ENCODE results near the gene ACKR1. TPM values are rescaled to one million over a fixed set of nuclear protein-coding genes. Genes with fewer than 3 reads are reported as not detected.

The ACKR1 gene
- polyA plus RNA-seq, 1 of the 3 experiments (the other 2 are of a cell fraction): 0.02 TPM

GRCh38 chr1:159201642-159202041, 3.0 kb upstream of the ACKR1 start:
- no peaks in the 10 kb centered on the region for H3K9me2 ChIP-seq
- no peak overlapping the region for H3K4me3 ChIP-seq (ENCODE audit: low read depth in 2 of 2, low read length in 1 of 2)
- ChIA-PET POLR2A (no interaction called here), CTCF (interaction anchor here (1.7 to 26.8 kb wide), 4 partner anchors 9 to 66 kb away, joined by 18 to 660 read pairs (median 257); partner anchors contain the start of gene CADM3)
- WGBS (ENCODE audit: low lambda C conversion rate): 51% methylated on average over 4 of the region's 5 CpGs
- H4K20me1 ChIP-seq (ENCODE audit: insufficient read depth): no peaks in the 10 kb centered on the region
- DNase-seq: no peak
- no peak overlapping the region for H2AFZ ChIP-seq (ENCODE audit: low read depth)
- H3K9ac ChIP-seq: no peak overlapping the region
- H3K9me3 ChIP-seq: no peaks in the 10 kb centered on the region
- H3K27ac ChIP-seq (ENCODE audit: low read depth in 2 of 2, low read length in 1 of 2): no peak overlapping the region
- TF ChIP-seq TAF1 (IDR thresholded peaks at IDR 0.05; ENCODE audit: borderline replicate concordance, low read depth, low read length): no peak
- no peak for TF ChIP-seq RAD21 (IDR thresholded peaks at IDR 0.05; ENCODE audit: low read length)
- no peak for TF ChIP-seq RCOR1 (IDR thresholded peaks at IDR 0.05; ENCODE audit: low read length)
- TF ChIP-seq TCF12 (IDR thresholded peaks at IDR 0.05): no peak
- TF ChIP-seq JUND (IDR thresholded peaks at IDR 0.05): no peak
- no peak for TF ChIP-seq IRF3 (IDR thresholded peaks at IDR 0.05; ENCODE audit: low read depth, low read length)
- TF ChIP-seq ZBTB33 (IDR thresholded peaks at IDR 0.05; ENCODE audit: borderline replicate concordance, low read depth): no peak
- no peak for TF ChIP-seq USF2 (IDR thresholded peaks at IDR 0.05; ENCODE audit: borderline replicate concordance, low read depth, low read length)
- TF ChIP-seq NRF1 (IDR thresholded peaks at IDR 0.05; ENCODE audit: low read depth, low read length): no peak
- no peak for TF ChIP-seq CHD2 (IDR thresholded peaks at IDR 0.05; ENCODE audit: low read length, partially characterized antibody)
- H3K36me3 ChIP-seq (replicated peaks in 1 of 2; ENCODE audit: control insufficient read depth in 1 of 2, insufficient read depth in 2 of 2, low read length in 1 of 2): no peaks in the 10 kb centered on the region
- H3K4me1 ChIP-seq (ENCODE audit: control insufficient read depth in 1 of 2, insufficient read depth in 2 of 2, low read depth in 1 of 2, low read length in 1 of 2): peaks cover 0 to 2% of the 10 kb centered on the region in 2 experiments; a peak in 1 of 4 replicates
- H3K4me2 ChIP-seq: no peak overlapping the region
- no peaks in the 10 kb centered on the region for H3F3A ChIP-seq (replicated peaks; ENCODE audit: insufficient read depth)
- peaks cover 15% of the 10 kb centered on the region; the same call in 1 of the 2 replicates for H3K27me3 ChIP-seq (ENCODE audit: insufficient read depth)
- H3K79me2 ChIP-seq (ENCODE audit: insufficient read depth): no peaks in the 10 kb centered on the region

GRCh38 chr1:159203610-159204009, 1.1 kb upstream of the ACKR1 start:
- no peak for DNase-seq
- no peaks in the 10 kb centered on the region for H3K36me3 ChIP-seq (replicated peaks in 1 of 2; ENCODE audit: control insufficient read depth in 1 of 2, insufficient read depth in 2 of 2, low read length in 1 of 2)
- H3K79me2 ChIP-seq (ENCODE audit: insufficient read depth): no peaks in the 10 kb centered on the region
- WGBS (ENCODE audit: low lambda C conversion rate): 59% methylated on average over 6 of the region's 6 CpGs
- TF ChIP-seq POLR2AphosphoS5 (IDR thresholded peaks at IDR 0.05; ENCODE audit: low read depth, low read length): no peak
- no peak for TF ChIP-seq TAF1 (IDR thresholded peaks at IDR 0.05; ENCODE audit: borderline replicate concordance, low read depth, low read length)
- TF ChIP-seq PBX3 (IDR thresholded peaks at IDR 0.05): no peak
- TF ChIP-seq RAD21 (IDR thresholded peaks at IDR 0.05; ENCODE audit: low read length): no peak
- TF ChIP-seq USF1 (IDR thresholded peaks at IDR 0.05; ENCODE audit: borderline replicate concordance, low read depth): no peak
- TF ChIP-seq MAX (IDR thresholded peaks at IDR 0.05; ENCODE audit: low read depth): no peak
- TF ChIP-seq RFX5 (IDR thresholded peaks at IDR 0.05; ENCODE audit: low read length): no peak
- H3K27ac ChIP-seq (ENCODE audit: low read depth in 2 of 2, low read length in 1 of 2): no peak overlapping the region
- no peak overlapping the region for H2AFZ ChIP-seq (ENCODE audit: low read depth)
- no peaks in the 10 kb centered on the region; a peak in 1 of 4 replicates for H3K4me1 ChIP-seq (ENCODE audit: control insufficient read depth in 1 of 2, insufficient read depth in 2 of 2, low read depth in 1 of 2, low read length in 1 of 2)
- H4K20me1 ChIP-seq (ENCODE audit: insufficient read depth): no peaks in the 10 kb centered on the region
- POLR2A ChIA-PET: no interaction called here
- no peaks in the 10 kb centered on the region for H3F3A ChIP-seq (replicated peaks; ENCODE audit: insufficient read depth)
- CTCF ChIA-PET: interaction anchor here (0.6 to 26.8 kb wide), 5 partner anchors 8 to 68 kb away, joined by 3 to 660 read pairs (median 33); partner anchors contain the start of gene CADM3
- H3K27me3 ChIP-seq (ENCODE audit: insufficient read depth): peaks cover 32% of the 10 kb centered on the region
- H3K4me2 ChIP-seq: no peak overlapping the region
- H3K4me3 ChIP-seq (ENCODE audit: low read depth in 2 of 2, low read length in 1 of 2): no peak overlapping the region
- H3K9me2 ChIP-seq: no peaks in the 10 kb centered on the region
- no peak overlapping the region for H3K9ac ChIP-seq
- no peaks in the 10 kb centered on the region for H3K9me3 ChIP-seq
